Kidney epithelial cell (primary cell): ENCODE measurements around the gene CCDC97. TPM values are rescaled to one million over a fixed set of nuclear protein-coding genes. Genes with fewer than 3 reads are reported as not detected.

Source experiments
- DNase-seq: peaks from one replicate; pipeline ENCODE4 v3.0.0-alpha.2; 2010; ENCODE audit warnings: low read depth
- H3K27me3 ChIP-seq: 2 replicates; pipeline ENCODE4 v1.6.0; 2011; ENCODE audit warnings: low read length; ENCODE audit not compliant: control insufficient read depth, insufficient read depth
- H3K36me3 ChIP-seq: 2 replicates; pipeline ENCODE4 v1.5.1; 2011; ENCODE audit warnings: low read length; ENCODE audit not compliant: control insufficient read depth, insufficient read depth
- H3K4me3 ChIP-seq: 2 replicates; pipeline ENCODE4 v1.5.1; 2011; ENCODE audit warnings: low read depth, mild to moderate bottlenecking, control low read depth, low read length
- total RNA-seq: library from RNA; depleted of rRNA; stranded (reverse); fragments of >200 nt; gene quantifications from 2 replicates; pipeline ENCODE4 v1.2.3, GENCODE V29; 2015
- TF ChIP-seq, protein P1 (sequence below): IDR thresholded peaks from 2 replicates; pipeline ENCODE4 v1.5.1; 2011; ENCODE audit warnings: mild to moderate bottlenecking, moderate library complexity, low read length, control low read depth, inconsistent platforms; ENCODE audit not compliant: insufficient read depth, poor library complexity, severe bottlenecking

The CCDC97 gene
- total RNA-seq, 1 donor from 2014 or later = 17.3 TPM

DNA sequence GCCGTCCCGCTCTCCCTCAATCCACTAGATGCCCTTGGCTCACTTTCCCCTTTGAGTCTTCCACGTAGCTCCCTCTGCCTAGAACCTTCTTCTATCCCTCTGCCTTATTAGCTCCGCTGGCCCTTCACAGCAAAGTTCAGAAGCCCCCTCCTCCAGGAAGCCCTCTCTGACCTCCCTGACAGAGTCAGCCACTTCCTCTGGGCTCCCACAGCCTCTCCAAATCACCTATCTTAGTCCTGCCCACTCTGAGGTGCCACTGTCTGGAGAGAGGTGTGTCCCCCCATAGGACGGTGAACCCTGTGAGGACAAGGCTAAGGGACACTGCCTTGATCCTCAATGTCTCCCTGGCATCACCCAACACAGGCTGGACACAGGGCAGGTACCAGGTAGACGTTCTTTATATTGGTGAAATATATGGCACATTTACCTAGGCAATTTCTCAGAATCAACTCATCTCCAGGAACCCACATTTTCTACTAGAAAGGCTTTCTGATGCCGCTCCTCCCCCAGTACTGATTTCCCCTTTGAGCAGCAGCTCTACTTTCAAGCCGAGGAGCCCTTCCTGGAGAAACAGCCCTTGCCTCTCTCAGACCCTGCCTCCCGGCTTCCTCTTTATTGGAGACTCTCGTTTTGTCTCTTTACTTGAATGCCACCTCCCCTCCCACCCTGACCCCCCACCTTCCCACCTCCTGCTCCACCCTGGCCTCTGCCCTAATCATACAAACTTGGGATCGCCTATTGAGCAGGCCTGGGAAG lies 47.2 kb downstream of the CCDC97 start:
- DNase-seq = no peak
- H3K36me3 ChIP-seq = no peaks in the 10 kb centered on the region
- no peak overlapping the region for H3K4me3 ChIP-seq
- TF ChIP-seq, protein P1, sequence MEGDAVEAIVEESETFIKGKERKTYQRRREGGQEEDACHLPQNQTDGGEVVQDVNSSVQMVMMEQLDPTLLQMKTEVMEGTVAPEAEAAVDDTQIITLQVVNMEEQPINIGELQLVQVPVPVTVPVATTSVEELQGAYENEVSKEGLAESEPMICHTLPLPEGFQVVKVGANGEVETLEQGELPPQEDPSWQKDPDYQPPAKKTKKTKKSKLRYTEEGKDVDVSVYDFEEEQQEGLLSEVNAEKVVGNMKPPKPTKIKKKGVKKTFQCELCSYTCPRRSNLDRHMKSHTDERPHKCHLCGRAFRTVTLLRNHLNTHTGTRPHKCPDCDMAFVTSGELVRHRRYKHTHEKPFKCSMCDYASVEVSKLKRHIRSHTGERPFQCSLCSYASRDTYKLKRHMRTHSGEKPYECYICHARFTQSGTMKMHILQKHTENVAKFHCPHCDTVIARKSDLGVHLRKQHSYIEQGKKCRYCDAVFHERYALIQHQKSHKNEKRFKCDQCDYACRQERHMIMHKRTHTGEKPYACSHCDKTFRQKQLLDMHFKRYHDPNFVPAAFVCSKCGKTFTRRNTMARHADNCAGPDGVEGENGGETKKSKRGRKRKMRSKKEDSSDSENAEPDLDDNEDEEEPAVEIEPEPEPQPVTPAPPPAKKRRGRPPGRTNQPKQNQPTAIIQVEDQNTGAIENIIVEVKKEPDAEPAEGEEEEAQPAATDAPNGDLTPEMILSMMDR = no peak
- no peaks in the 10 kb centered on the region for H3K27me3 ChIP-seq

DNA sequence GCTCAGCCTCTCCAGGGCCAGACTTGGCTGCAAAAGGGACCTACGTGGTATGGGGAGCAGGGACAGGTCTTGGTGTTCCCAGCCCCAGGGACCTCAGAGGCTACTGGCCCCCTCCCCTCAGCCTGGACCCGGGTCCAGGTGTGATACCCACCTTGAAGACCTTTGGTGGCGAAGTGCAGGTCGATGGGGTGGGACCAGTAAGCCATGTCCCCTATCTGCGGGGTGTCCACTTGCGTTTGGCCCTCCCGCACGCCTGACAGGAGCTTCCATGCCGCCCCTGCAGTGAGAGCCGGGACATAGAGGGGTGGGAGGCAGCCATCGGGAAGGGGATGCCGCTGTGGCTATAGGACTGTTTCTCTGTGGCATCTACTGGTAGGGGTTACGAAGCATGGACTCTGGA lies 47.8 kb downstream of the CCDC97 start:
- no peak for DNase-seq
- H3K4me3 ChIP-seq = no peak overlapping the region
- no peaks in the 10 kb centered on the region for H3K27me3 ChIP-seq
- TF ChIP-seq, protein P1 = no peak
- no peaks in the 10 kb centered on the region for H3K36me3 ChIP-seq

DNA sequence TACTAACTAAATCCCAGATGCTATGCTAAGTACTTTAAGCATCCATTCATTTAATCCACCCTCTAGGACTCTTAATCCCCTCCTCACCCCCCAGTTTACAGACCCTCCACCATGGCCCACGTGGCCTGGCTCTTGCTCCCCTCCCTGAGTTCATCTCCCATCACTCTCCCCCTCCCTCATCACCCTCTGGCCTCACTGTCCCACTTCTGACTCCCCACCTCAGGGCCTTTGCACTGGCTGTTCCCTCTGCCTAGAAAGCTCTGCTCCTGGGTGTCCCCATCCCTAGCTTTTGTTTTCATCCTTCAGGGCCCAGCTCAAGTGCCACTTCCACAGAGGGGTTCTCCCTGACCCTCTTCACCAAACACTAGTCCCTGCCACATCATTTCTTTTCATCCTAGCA lies 49.8 kb downstream of the CCDC97 start:
- H3K27me3 ChIP-seq = no peaks in the 10 kb centered on the region
- DNase-seq = no peak
- H3K36me3 ChIP-seq = no peaks in the 10 kb centered on the region
- TF ChIP-seq, protein P1 = no peak
- H3K4me3 ChIP-seq = no peak overlapping the region

DNA sequence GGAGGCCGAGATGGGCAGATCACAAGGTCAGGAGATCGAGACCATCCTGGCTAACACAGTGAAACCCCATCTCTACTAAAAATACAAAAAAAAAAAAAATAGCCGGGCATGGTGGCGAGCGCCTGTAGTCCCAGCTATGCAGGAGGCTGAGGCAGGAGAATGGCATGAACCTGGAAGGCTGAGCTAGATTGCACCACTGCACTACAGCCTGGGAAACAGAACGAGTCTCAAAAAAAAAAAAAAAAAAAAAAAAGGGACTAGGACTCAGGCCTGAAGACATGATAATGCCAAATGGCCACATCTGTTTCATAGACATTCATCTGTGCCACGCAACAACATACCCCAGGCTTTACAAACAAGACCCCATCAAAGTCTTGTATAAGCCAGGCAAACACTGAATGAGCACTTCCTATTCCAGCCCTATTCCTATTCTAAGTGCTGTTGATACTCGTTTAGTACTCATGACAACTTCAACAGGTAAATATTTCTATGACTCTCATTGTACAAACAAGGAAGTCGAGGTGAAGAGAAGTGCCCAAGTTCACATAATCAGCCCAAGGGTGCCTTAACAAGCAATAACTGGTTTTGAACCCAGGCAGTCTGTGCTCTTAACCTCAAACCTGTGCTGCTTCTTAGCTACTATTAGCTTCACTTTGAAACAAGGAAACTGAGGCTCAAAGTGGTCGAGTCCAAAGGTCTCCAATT lies 52.3 kb downstream of the CCDC97 start:
- no peaks in the 10 kb centered on the region for H3K27me3 ChIP-seq
- no peak overlapping the region for H3K4me3 ChIP-seq
- DNase-seq = no peak
- no peaks in the 10 kb centered on the region for H3K36me3 ChIP-seq
- TF ChIP-seq, protein P1 = no peak

DNA sequence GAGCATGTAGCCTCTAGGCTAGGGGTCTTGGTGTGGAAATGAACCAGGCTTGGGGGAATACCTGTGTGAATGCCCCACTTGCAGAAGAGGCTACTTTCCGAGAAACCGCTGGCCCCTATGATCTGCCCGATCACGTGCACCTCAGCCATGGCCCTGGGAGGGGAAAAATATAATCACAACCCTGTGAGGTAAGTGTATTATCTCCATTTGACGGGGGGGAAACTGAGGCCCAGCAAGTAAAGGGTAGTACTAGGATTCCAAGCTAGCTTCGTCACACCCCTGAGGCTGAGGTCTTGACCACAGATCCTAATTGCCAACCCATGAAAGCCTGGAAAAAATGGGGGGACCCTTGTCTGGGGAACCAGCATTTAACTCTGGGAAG lies 53.4 kb downstream of the CCDC97 start:
- TF ChIP-seq, protein P1 = no peak
- Histone ChIP-seq H3K36me3 (no peaks in the 10 kb centered on the region), H3K4me3 (peak overlapping the region; percentile 68), H3K27me3 (no peaks in the 10 kb centered on the region)
- no peak for DNase-seq
